Hematopoietic multipotent progenitor cell treated with erythropoietin and hydrocortisone succinate and interleukin-3 and kit ligand, for 17 days (in vitro differentiated cells): ENCODE data around the gene TMEM132D.
"Not testable (repeated sequence)": the region's sequence is repeated elsewhere in the genome, so short reads cannot be mapped to it uniquely, and the experiment has no call there.

Source experiments
- DNase-seq: peaks from one replicate; pipeline ENCODE4 v3.0.0-alpha.2; 2015; ENCODE audit warnings: low spot score

TMEM132D gene

GRCh38 chr12:129588142-129588541, 315.7 kb downstream of the TMEM132D start:
- no peak for DNase-seq

GRCh38 chr12:129585296-129585695, 318.5 kb downstream of the TMEM132D start:
- no peak for DNase-seq

- DNase-seq = no peak
Observed at GRCh38 chr12:129579879-129580278, 323.9 kb downstream of the TMEM132D start.

GRCh38 chr12:129571901-129572494, 331.8 kb downstream of the TMEM132D start:
- DNase-seq = no peak

- DNase-seq = no peak
Observed at GRCh38 chr12:129570796-129571400, 332.9 kb downstream of the TMEM132D start.

- no peak for DNase-seq
Observed at GRCh38 chr12:129566800-129567199, 337.0 kb downstream of the TMEM132D start.

- DNase-seq = no peak
Observed at GRCh38 chr12:129564768-129565167, 339.1 kb downstream of the TMEM132D start.

- DNase-seq = no peak
Observed at GRCh38 chr12:129563266-129563665, 340.6 kb downstream of the TMEM132D start.

- no peak for DNase-seq
Observed at GRCh38 chr12:129561304-129561703, 342.5 kb downstream of the TMEM132D start.

GRCh38 chr12:129559776-129560175, 344.0 kb downstream of the TMEM132D start:
- no peak for DNase-seq

GRCh38 chr12:129558036-129558435, 345.8 kb downstream of the TMEM132D start:
- no peak for DNase-seq

GRCh38 chr12:129556082-129556481, 347.7 kb downstream of the TMEM132D start:
- DNase-seq = no peak

GRCh38 chr12:129552996-129553750, 350.7 kb downstream of the TMEM132D start:
- no peak for DNase-seq

- DNase-seq = no peak
Observed at GRCh38 chr12:129551441-129551840, 352.4 kb downstream of the TMEM132D start.

- DNase-seq = no peak
Observed at GRCh38 chr12:129550353-129550752, 353.5 kb downstream of the TMEM132D start.

GRCh38 chr12:129549656-129550055, 354.2 kb downstream of the TMEM132D start:
- no peak for DNase-seq

GRCh38 chr12:129549020-129549419, 354.8 kb downstream of the TMEM132D start:
- not testable (repeated sequence) for DNase-seq

- DNase-seq = no peak
Observed at GRCh38 chr12:129544716-129545115, 359.1 kb downstream of the TMEM132D start.

- no peak for DNase-seq
Observed at GRCh38 chr12:129540954-129541353, 362.9 kb downstream of the TMEM132D start.

- no peak for DNase-seq
Observed at GRCh38 chr12:129540249-129540648, 363.6 kb downstream of the TMEM132D start.

GRCh38 chr12:129538724-129539335, 365.0 kb downstream of the TMEM132D start:
- DNase-seq = not testable (repeated sequence)

GRCh38 chr12:129538137-129538536, 365.7 kb downstream of the TMEM132D start:
- DNase-seq = no peak
